GM12864 (cell line): ENCODE data around the gene RTP5.

Experiments
- DNase-seq: peaks from one replicate; pipeline ENCODE4 v3.0.0-alpha.2; 2011; ENCODE audit warnings: low read depth
- H3K4me3 ChIP-seq: 2 replicates; pipeline ENCODE4 v1.5.1; 2011; ENCODE audit warnings: mild to moderate bottlenecking, low read depth, low read length, control low read depth
- CTCF ChIP-seq: IDR thresholded peaks from 2 replicates; pipeline ENCODE4 v1.5.1; 2011; ENCODE audit warnings: low read depth, mild to moderate bottlenecking, moderate library complexity, low read length, control low read depth, inconsistent platforms; ENCODE audit errors: missing control alignments

Gene RTP5

GRCh38 chr2:241897231-241897916 is 27.8 kb downstream of the RTP5 start:
- no peak overlapping the region for H3K4me3 ChIP-seq
- no peak for TF ChIP-seq CTCF
- DNase-seq: no peak

GRCh38 chr2:241898463-241899270 is 29.1 kb downstream of the RTP5 start:
- TF ChIP-seq CTCF: no peak
- no peak overlapping the region for H3K4me3 ChIP-seq
- DNase-seq: no peak

- TF ChIP-seq CTCF: no peak
- H3K4me3 ChIP-seq: no peak overlapping the region
- no peak for DNase-seq
Measured at GRCh38 chr2:241900251-241901017, 30.9 kb downstream of the RTP5 start.

GRCh38 chr2:241901018-241901380 is 31.5 kb downstream of the RTP5 start:
- DNase-seq: no peak
- H3K4me3 ChIP-seq: no peak overlapping the region
- no peak for TF ChIP-seq CTCF

GRCh38 chr2:241901500-241902351 is 32.2 kb downstream of the RTP5 start:
- TF ChIP-seq CTCF: no peak
- no peak for DNase-seq
- H3K4me3 ChIP-seq: no peak overlapping the region

GRCh38 chr2:241902357-241902991 is 32.9 kb downstream of the RTP5 start:
- no peak for TF ChIP-seq CTCF
- no peak for DNase-seq
- no peak overlapping the region for H3K4me3 ChIP-seq
